ENCODE measurements around the gene OGFR. TPM values are rescaled to one million over a fixed set of nuclear protein-coding genes. Genes with fewer than 3 reads are reported as not detected.

OGFR gene
- total and polyA plus RNA-seq, 2 donors (not counting 3 experiments of a cell fraction or from before 2014, with no cell fraction given) = 30.8 to 44.0 TPM

GRCh38 chr20:62786157-62786556 lies 18.5 kb upstream of the OGFR start:
- no peak for FAIRE-seq
- Histone ChIP-seq H2AFZ (ENCODE audit: low read depth, low read length) (no peak overlapping the region), H3K4me2 (ENCODE audit: insufficient read depth, low read length) (no peak overlapping the region), H3K9me1 (replicated peaks; ENCODE audit: control insufficient read depth, extremely low read depth, insufficient read depth, low read length) (no peaks in the 10 kb centered on the region), H3K9ac (replicated peaks; ENCODE audit: extremely low read depth, insufficient read depth, low read length) (no peak overlapping the region), H3K4me1 (ENCODE audit: control insufficient read depth, extremely low read depth, insufficient read depth, low read length) (peaks cover 12% of the 10 kb centered on the region), H3K27ac (ENCODE audit: insufficient read depth, low read depth, low read length) (no peak overlapping the region), H3K9me3 (replicated peaks; ENCODE audit: control insufficient read depth, insufficient read depth, low read length) (no peaks in the 10 kb centered on the region), H4K20me1 (replicated peaks; ENCODE audit: control insufficient read depth, extremely low read depth, insufficient read depth, low read length) (no peaks in the 10 kb centered on the region), H3K4me3 (replicated peaks in 1 of 3; ENCODE audit: insufficient read depth in 1 of 3, low read depth in 1 of 3, low read length in 3 of 3) (no peak overlapping the region), H3K27me3 (ENCODE audit: control insufficient read depth in 2 of 2, insufficient read depth in 2 of 2, low read length in 2 of 2) (no peaks in the 10 kb centered on the region), H3K36me3 (ENCODE audit: control insufficient read depth in 2 of 2, extremely low read depth in 1 of 2, insufficient read depth in 2 of 2, low read length in 2 of 2) (no peaks in the 10 kb centered on the region), H3K79me2 (ENCODE audit: control insufficient read depth, insufficient read depth, low read length) (no peaks in the 10 kb centered on the region)
- no TSS peak for BruUV-seq (replicated peaks)
- TF ChIP-seq EZH2 (IDR thresholded peaks at IDR 0.05; ENCODE audit: borderline replicate concordance, low read depth, low read length, severe bottlenecking) (no peak), MAX (IDR thresholded peaks at IDR 0.05; ENCODE audit: insufficient read depth, insufficient read length) (no peak), POLR2A (IDR thresholded peaks at IDR 0.05; ENCODE audit: low read depth, low read length) (no peak), GATA2 (IDR thresholded peaks at IDR 0.05; ENCODE audit: insufficient read depth, insufficient read length, low read depth, low read length) (no peak), POLR2AphosphoS5 (IDR thresholded peaks at IDR 0.05; ENCODE audit: insufficient read depth, low read depth, low read length) (no peak), FOS (IDR thresholded peaks at IDR 0.05; ENCODE audit: borderline replicate concordance, insufficient read depth, low read length) (no peak), MYC (IDR thresholded peaks at IDR 0.05; ENCODE audit: low read depth, low read length) (no peak), JUN (IDR thresholded peaks at IDR 0.05; ENCODE audit: borderline replicate concordance, insufficient read depth, insufficient read length, low read depth) (no peak)
- TF ChIP-seq, protein P1, sequence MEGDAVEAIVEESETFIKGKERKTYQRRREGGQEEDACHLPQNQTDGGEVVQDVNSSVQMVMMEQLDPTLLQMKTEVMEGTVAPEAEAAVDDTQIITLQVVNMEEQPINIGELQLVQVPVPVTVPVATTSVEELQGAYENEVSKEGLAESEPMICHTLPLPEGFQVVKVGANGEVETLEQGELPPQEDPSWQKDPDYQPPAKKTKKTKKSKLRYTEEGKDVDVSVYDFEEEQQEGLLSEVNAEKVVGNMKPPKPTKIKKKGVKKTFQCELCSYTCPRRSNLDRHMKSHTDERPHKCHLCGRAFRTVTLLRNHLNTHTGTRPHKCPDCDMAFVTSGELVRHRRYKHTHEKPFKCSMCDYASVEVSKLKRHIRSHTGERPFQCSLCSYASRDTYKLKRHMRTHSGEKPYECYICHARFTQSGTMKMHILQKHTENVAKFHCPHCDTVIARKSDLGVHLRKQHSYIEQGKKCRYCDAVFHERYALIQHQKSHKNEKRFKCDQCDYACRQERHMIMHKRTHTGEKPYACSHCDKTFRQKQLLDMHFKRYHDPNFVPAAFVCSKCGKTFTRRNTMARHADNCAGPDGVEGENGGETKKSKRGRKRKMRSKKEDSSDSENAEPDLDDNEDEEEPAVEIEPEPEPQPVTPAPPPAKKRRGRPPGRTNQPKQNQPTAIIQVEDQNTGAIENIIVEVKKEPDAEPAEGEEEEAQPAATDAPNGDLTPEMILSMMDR (IDR thresholded peaks at IDR 0.05; ENCODE audit: extremely low read depth in 1 of 2, insufficient read depth in 1 of 2, low read depth in 1 of 2, low read length in 2 of 2) = no peak
- POLR2A ChIA-PET = no interaction called here
- DNase-seq (ENCODE audit: low read depth, low spot score) = no peak
- dilution Hi-C loops (cut with MboI; ENCODE audit: extremely low pct_ligation_motif_present, low sequenced_read_pairs) (no loop called here), intact Hi-C loops (cut with micrococcal nuclease) (no loop called here)
- CTCF ChIA-PET = interaction anchor here (0.8 kb wide), 1 partner anchor 98 kb away, joined by 4 read pairs; no protein-coding TSS in a partner anchor
